ACC112 (cell line): ENCODE data around the gene BCL2.

Source experiments
- H2AFZ ChIP-seq: fragments of 200-600 bp; sonication (generic); one replicate; pipeline ENCODE4 v1.6.0; 2017; ENCODE audit warnings: antibody characterized with exemption, low read length; ENCODE audit not compliant: unreplicated experiment
- H3K27ac ChIP-seq: fragments of 200-600 bp; sonication (generic); 2 replicates; pipeline ENCODE4 v1.5.1; 2014; ENCODE audit warnings: low read depth, mild to moderate bottlenecking, antibody characterized with exemption, low read length, moderate library complexity
- H3K27me3 ChIP-seq: fragments of 200-600 bp; sonication (generic); 2 replicates; pipeline ENCODE4 v1.6.1; 2014; ENCODE audit warnings: mild to moderate bottlenecking, antibody characterized with exemption, low read length, moderate library complexity, mixed read lengths; ENCODE audit not compliant: insufficient read depth
- H3K36me3 ChIP-seq: fragments of 200-600 bp; sonication (generic); 2 replicates; pipeline ENCODE4 v1.6.1; 2016; ENCODE audit warnings: mild to moderate bottlenecking, antibody characterized with exemption, low read length, moderate library complexity, mixed read lengths; ENCODE audit not compliant: insufficient read depth
- H3K4me1 ChIP-seq: fragments of 200-600 bp; sonication (generic); one replicate; pipeline ENCODE4 v1.6.1; 2016; ENCODE audit warnings: low read length, mixed read lengths; ENCODE audit not compliant: insufficient read depth, unreplicated experiment, control insufficient read depth
- H3K4me3 ChIP-seq: fragments of 200-600 bp; sonication (generic); 2 replicates; pipeline ENCODE4 v1.5.1; 2014; ENCODE audit warnings: mild to moderate bottlenecking, low read depth, low read length
- H3K79me2 ChIP-seq: fragments of 200-600 bp; sonication (generic); one replicate; pipeline ENCODE4 v1.6.0; 2016; ENCODE audit warnings: low read length; ENCODE audit not compliant: control insufficient read depth, unreplicated experiment, insufficient read depth

The BCL2 gene

DNA sequence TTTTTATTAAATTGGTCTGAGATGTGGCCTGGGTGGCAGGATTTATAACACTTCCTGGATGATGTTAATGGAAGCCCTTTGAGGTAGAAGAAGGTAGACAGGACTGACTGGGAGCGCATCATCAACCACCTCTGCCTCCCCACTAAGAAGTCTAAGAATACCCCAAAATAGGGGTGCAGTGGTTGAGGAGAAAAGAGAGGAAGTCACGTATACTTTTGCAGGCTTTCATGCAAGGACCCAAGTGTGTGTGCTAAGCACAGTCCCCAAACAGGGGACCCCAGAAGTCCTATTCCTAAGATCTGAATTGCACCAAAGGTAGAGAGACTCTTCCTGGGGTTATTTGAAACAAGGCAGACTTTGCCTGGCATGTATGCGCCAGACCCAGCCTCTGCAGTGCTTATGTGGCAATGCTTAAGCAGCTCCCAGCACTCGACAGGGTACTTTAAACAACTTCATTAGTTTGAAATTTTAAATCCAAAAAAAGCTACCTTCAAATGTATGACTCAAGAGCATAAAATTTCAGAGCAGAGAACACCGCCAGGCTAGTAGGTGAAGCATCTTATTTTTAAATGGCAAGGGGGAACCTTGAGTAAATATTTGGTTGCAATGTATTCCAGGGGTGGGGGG lies 35.3 kb downstream of the BCL2 start:
- H2AFZ ChIP-seq = no peak overlapping the region
- H3K4me3 ChIP-seq = no peak overlapping the region
- no peaks in the 10 kb centered on the region for H3K4me1 ChIP-seq
- peaks cover 21% of the 10 kb centered on the region for H3K27me3 ChIP-seq
- H3K79me2 ChIP-seq = no peaks in the 10 kb centered on the region
- H3K36me3 ChIP-seq = no peaks in the 10 kb centered on the region
- H3K27ac ChIP-seq = no peak overlapping the region

- Histone ChIP-seq H3K4me1 (no peaks in the 10 kb centered on the region), H3K36me3 (no peaks in the 10 kb centered on the region), H2AFZ (no peak overlapping the region), H3K27ac (no peak overlapping the region), H3K27me3 (peaks cover 21% of the 10 kb centered on the region), H3K79me2 (no peaks in the 10 kb centered on the region), H3K4me3 (no peak overlapping the region)
Measured at GRCh38 chr18:63283305-63284094, 36.1 kb downstream of the BCL2 start.

DNA sequence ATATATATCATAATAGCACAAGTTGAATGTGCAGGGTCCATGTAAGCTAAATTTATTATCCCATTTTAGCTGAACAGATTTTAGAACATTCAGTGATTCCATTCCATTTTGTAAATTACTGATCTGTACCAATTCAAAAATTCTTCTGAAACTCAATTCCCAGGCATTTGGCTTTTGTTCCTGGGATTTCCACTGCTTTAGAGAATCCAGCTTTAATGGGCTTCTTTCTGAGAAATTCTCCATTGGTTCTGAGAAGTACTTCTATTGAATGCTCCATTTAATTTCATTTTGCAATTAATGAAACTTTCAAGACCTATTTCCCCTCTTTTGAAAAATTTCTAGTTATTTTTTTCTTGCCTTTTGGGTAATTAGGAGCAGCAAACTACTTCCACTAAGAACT lies 36.8 kb downstream of the BCL2 start:
- no peaks in the 10 kb centered on the region for H3K4me1 ChIP-seq
- no peak overlapping the region for H2AFZ ChIP-seq
- no peak overlapping the region for H3K27ac ChIP-seq
- no peak overlapping the region for H3K4me3 ChIP-seq
- no peaks in the 10 kb centered on the region for H3K36me3 ChIP-seq
- peaks cover 18% of the 10 kb centered on the region for H3K27me3 ChIP-seq
- H3K79me2 ChIP-seq = no peaks in the 10 kb centered on the region

DNA sequence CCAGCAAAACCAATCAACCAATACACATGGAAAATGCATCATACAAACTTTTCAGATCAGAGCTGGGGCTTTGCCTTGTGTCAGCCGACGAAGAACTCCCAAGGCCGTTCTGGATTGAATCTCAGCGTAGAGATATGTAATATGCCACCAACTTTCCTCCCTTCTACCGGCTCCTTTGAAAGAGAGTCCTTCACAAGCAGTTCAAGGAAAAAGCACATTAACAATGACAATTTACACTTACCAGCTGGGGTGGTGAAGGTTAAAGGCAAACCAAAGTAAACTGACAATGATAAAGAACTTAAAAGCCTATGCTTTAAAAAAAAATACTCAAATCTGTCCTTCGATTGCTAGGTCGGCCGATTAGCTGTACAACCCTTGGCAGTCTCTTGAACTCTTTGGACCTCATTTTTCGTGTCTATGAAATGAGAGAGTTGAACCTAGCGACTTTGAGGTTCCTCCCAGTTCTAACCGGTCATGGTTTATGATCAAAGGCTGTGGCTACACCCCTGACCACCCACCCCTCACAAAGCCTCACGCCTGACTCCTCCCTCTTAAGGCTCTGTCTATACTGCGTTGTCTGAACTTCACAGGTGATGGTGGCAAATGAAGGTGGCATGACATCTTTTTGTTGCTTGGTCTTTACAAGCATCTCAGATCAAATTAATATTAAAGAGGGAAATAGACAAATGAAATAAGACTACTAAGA lies 46.2 kb downstream of the BCL2 start:
- Histone ChIP-seq H3K4me3 (no peak overlapping the region), H3K36me3 (no peaks in the 10 kb centered on the region), H3K27me3 (peaks cover 5% of the 10 kb centered on the region), H3K4me1 (no peaks in the 10 kb centered on the region), H3K79me2 (no peaks in the 10 kb centered on the region), H2AFZ (no peak overlapping the region), H3K27ac (no peak overlapping the region)

- no peak overlapping the region for H3K4me3 ChIP-seq
- H3K4me1 ChIP-seq = no peaks in the 10 kb centered on the region
- H3K36me3 ChIP-seq = no peaks in the 10 kb centered on the region
- no peak overlapping the region for H2AFZ ChIP-seq
- H3K27me3 ChIP-seq = peaks cover under 1% of the 10 kb centered on the region; the same call in 1 of the 2 replicates
- no peaks in the 10 kb centered on the region for H3K79me2 ChIP-seq
- H3K27ac ChIP-seq = no peak overlapping the region
Measured at GRCh38 chr18:63272638-63273037, 46.9 kb downstream of the BCL2 start.

GRCh38 chr18:63271881-63272299 lies 47.7 kb downstream of the BCL2 start:
- no peaks in the 10 kb centered on the region for H3K36me3 ChIP-seq
- H3K27me3 ChIP-seq = no peaks in the 10 kb centered on the region; the same call in 1 of the 2 replicates
- H3K4me1 ChIP-seq = no peaks in the 10 kb centered on the region
- H3K79me2 ChIP-seq = no peaks in the 10 kb centered on the region
- H2AFZ ChIP-seq = no peak overlapping the region
- no peak overlapping the region for H3K27ac ChIP-seq
- no peak overlapping the region for H3K4me3 ChIP-seq

DNA sequence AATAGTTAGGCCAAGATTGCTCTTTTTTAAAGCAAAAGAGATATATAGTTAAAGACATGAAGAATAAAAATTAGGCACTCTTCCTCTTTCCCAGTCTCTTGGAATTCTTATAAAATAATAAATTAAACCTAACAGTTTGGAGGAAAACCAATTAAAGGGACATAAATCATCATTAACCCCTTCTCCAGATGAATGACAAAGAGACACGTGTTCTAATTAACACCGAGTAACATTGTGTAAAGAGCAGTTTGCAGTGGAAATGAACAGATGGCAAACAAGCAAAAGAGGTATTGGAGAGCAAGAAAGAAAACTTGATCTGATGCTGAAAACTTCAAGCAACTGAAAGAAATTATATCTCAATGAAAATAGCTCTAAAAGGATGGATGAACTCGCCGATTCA lies 48.4 kb downstream of the BCL2 start:
- Histone ChIP-seq H3K79me2 (no peaks in the 10 kb centered on the region), H3K27me3 (no peaks in the 10 kb centered on the region; the same call in 1 of the 2 replicates), H2AFZ (no peak overlapping the region), H3K4me1 (no peaks in the 10 kb centered on the region), H3K4me3 (no peak overlapping the region), H3K36me3 (no peaks in the 10 kb centered on the region), H3K27ac (no peak overlapping the region)

DNA sequence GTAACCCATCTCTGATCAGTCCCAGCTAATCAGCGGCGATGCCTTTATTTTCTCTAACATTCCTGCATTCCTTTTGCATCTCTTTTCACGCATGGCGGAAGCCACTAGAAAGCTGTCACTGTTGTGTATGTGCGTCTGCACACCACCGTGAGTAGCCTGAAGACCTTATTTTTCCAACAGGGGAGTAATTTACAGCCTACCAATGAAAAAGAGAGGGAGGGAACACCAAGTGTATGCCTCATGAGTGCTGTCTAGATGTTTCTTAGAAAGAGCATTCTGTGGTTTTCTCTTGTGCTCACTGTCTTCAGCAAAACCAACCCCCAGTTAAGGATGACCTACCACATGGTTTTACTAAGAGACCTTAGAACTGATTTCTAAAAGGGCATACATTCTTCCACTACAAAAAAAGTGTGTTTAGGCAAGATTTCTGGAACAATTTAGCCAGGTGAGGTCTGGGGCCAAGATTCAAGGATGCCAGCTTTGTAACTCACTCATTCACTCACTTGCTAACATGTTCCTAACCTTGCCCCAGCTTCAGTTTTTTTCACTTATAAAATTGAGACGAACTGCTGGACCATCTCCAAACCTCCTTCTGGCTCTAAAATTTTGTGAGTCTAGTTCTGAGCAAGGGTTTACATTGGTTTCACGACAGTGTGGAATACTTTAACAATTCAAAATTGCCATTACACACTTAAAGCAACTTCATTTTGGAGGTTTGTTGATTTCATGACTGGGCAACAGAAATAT lies 51.4 kb downstream of the BCL2 start:
- Histone ChIP-seq H3K27me3 (no peaks in the 10 kb centered on the region; the same call in 1 of the 2 replicates), H3K27ac (no peak overlapping the region), H3K4me3 (no peak overlapping the region), H3K79me2 (no peaks in the 10 kb centered on the region), H3K36me3 (no peaks in the 10 kb centered on the region), H3K4me1 (no peaks in the 10 kb centered on the region), H2AFZ (no peak overlapping the region)

GRCh38 chr18:63266888-63267790 lies 52.4 kb downstream of the BCL2 start:
- Histone ChIP-seq H3K4me1 (no peaks in the 10 kb centered on the region), H3K79me2 (no peaks in the 10 kb centered on the region), H2AFZ (no peak overlapping the region), H3K27me3 (no peaks in the 10 kb centered on the region; the same call in 1 of the 2 replicates), H3K27ac (no peak overlapping the region), H3K4me3 (no peak overlapping the region), H3K36me3 (no peaks in the 10 kb centered on the region)
